Measurements from ENCODE around the gene CEP250.
"Not testable (repeated sequence)": the region's sequence is repeated elsewhere in the genome, so short reads cannot be mapped to it uniquely, and the experiment has no call there.

GRCh38 chr20:35555461-35555860 lies 100.1 kb downstream of the CEP250 start:
- not testable (repeated sequence) for TF ChIP-seq CHD1 (IDR thresholded peaks at IDR 0.05; ENCODE audit: low read depth, low read length); CEBPB (IDR thresholded peaks at IDR 0.05; ENCODE audit: low read depth, low read length); CTCF (conservative IDR thresholded peaks at IDR 0.05; ENCODE audit: low read depth, low read length); MXI1 (IDR thresholded peaks at IDR 0.05; ENCODE audit: borderline replicate concordance, low read depth, low read length)
